Glomerular endothelial cell (primary cell): Measurements from ENCODE around the gene NSDHL. TPM values are rescaled to one million over a fixed set of nuclear protein-coding genes. Genes with fewer than 3 reads are reported as not detected.

Experiments used
- DNase-seq: peaks from one replicate; pipeline ENCODE4 v3.0.0-alpha.2; 2011; ENCODE audit warnings: low read depth, low spot score; ENCODE audit errors: extremely low read depth
- total RNA-seq: library from RNA; depleted of rRNA; stranded (reverse); fragments of >200 nt; gene quantifications from 2 replicates; pipeline ENCODE4 v1.2.3, GENCODE V29; 2015

The NSDHL gene
- total RNA-seq, 1 donor from 2014 or later: 23.4 TPM

GRCh38 chrX:152843852-152844251, 13.0 kb downstream of the NSDHL start:
- no peak for DNase-seq

GRCh38 chrX:152844256-152844655, 13.4 kb downstream of the NSDHL start:
- DNase-seq: no peak

- DNase-seq: no peak
Measured at GRCh38 chrX:152845618-152846240, 14.9 kb downstream of the NSDHL start.

- no peak for DNase-seq
Measured at GRCh38 chrX:152847281-152847680, 16.4 kb downstream of the NSDHL start.

- DNase-seq: no peak
Measured at GRCh38 chrX:152850465-152850864, 19.6 kb downstream of the NSDHL start.

GRCh38 chrX:152853986-152854385, 23.1 kb downstream of the NSDHL start:
- DNase-seq: no peak

GRCh38 chrX:152861116-152861515, 30.3 kb downstream of the NSDHL start:
- DNase-seq: no peak

- no peak for DNase-seq
Measured at GRCh38 chrX:152861826-152862225, 31.0 kb downstream of the NSDHL start.

GRCh38 chrX:152865232-152865920, 34.5 kb downstream of the NSDHL start:
- no peak for DNase-seq

GRCh38 chrX:152866386-152866785, 35.5 kb downstream of the NSDHL start:
- no peak for DNase-seq

GRCh38 chrX:152869972-152870371, 39.1 kb downstream of the NSDHL start:
- DNase-seq: no peak

- no peak for DNase-seq
Measured at GRCh38 chrX:152871260-152871659, 40.4 kb downstream of the NSDHL start.

- DNase-seq: no peak
Measured at GRCh38 chrX:152872522-152872921, 41.7 kb downstream of the NSDHL start.

GRCh38 chrX:152873361-152873760, 42.5 kb downstream of the NSDHL start:
- DNase-seq: no peak

GRCh38 chrX:152876931-152877840, 46.3 kb downstream of the NSDHL start:
- DNase-seq: no peak

GRCh38 chrX:152878976-152879755, 48.3 kb downstream of the NSDHL start:
- no peak for DNase-seq

- no peak for DNase-seq
Measured at GRCh38 chrX:152881289-152881688, 50.4 kb downstream of the NSDHL start.

GRCh38 chrX:152884171-152884570, 53.3 kb downstream of the NSDHL start:
- DNase-seq: no peak

GRCh38 chrX:152886716-152887115, 55.9 kb downstream of the NSDHL start:
- no peak for DNase-seq

GRCh38 chrX:152892499-152892898, 61.6 kb downstream of the NSDHL start:
- no peak for DNase-seq
